GM12891 (cell line): ENCODE measurements around the gene RIC1.
A peak's percentile ranks its signal among the peaks of the same experiment; 100 is the strongest.

Source experiments
- POLR2AphosphoS5 ChIP-seq: IDR thresholded peaks from 2 replicates; pipeline ENCODE4 v1.6.1; 2011; ENCODE audit warnings: low read depth, low read length, control low read depth
- SPI1 ChIP-seq: IDR thresholded peaks from 2 replicates; pipeline ENCODE4 v1.6.1; 2011; ENCODE audit warnings: low read depth, low read length, control low read depth

- TF ChIP-seq SPI1: no peak
- TF ChIP-seq POLR2AphosphoS5: peak; percentile 91
These were observed at the start of gene RIC1 for GRCh38 chr9:5628530-5629311.
